Measurements from ENCODE around the gene PRR5L. TPM values are rescaled to one million over a fixed set of nuclear protein-coding genes. Genes with fewer than 3 reads are reported as not detected.

Gene PRR5L
- total and polyA plus RNA-seq, 3 experiments from 2014 or later = 28.4 to 43.0 (median 32.5) TPM

- Histone ChIP-seq H3K27ac (ENCODE audit: low read depth, low read length) (peak overlapping the region; percentile 76), H3K36me3 (ENCODE audit: insufficient read depth, low read length) (no peaks in the 10 kb centered on the region), H3K4me3 (ENCODE audit: low read length) (peak overlapping the region; percentile 84), H3K27me3 (ENCODE audit: insufficient read depth, low read length, poor library complexity, severe bottlenecking) (no peaks in the 10 kb centered on the region), H3K9me3 (ENCODE audit: low read length) (no peaks in the 10 kb centered on the region), H3K4me1 (ENCODE audit: insufficient read depth, low read length) (peaks cover 19% of the 10 kb centered on the region)
- ChIA-PET CTCF (interaction anchor here (0.9 to 5.3 kb wide), 18 partner anchors 9 to 132 kb away, joined by 3 to 45 read pairs (median 4); partner anchors contain the start of gene TRAF6), POLR2A (interaction anchor here (0.6 to 4.2 kb wide), 4 partner anchors 14 to 33 kb away, joined by 3 to 20 read pairs (median 6); no protein-coding TSS in a partner anchor)
- peaks cover 0 to 7% of the 10 kb centered on the region in 2 donors for H3K27me3 Mint-ChIP-seq
- H3K9me3 Mint-ChIP-seq = no peaks in the 10 kb centered on the region
- H3K27ac Mint-ChIP-seq = peak overlapping the region; percentile 64 to 97 (median 90)
- H3K36me3 Mint-ChIP-seq = peaks cover 15 to 53% (median 16%) of the 10 kb centered on the region in 3 donors
- DNase-seq = peak in 1 of 5 donors; percentile 12
- H3K4me3 Mint-ChIP-seq = peak overlapping the region; percentile 99 to 100 (median 99)
- H3K4me1 Mint-ChIP-seq = peaks cover 51 to 75% (median 74%) of the 10 kb centered on the region in 3 donors
Observed at GRCh38 chr11:36377759-36378564, 81.9 kb downstream of the PRR5L start.

- Histone ChIP-seq H3K9me3 (ENCODE audit: low read length) (no peaks in the 10 kb centered on the region), H3K36me3 (ENCODE audit: insufficient read depth, low read length) (no peaks in the 10 kb centered on the region), H3K27me3 (ENCODE audit: insufficient read depth, low read length, poor library complexity, severe bottlenecking) (no peaks in the 10 kb centered on the region), H3K27ac (ENCODE audit: low read depth, low read length) (peak overlapping the region; percentile 35), H3K4me1 (ENCODE audit: insufficient read depth, low read length) (peaks cover 25% of the 10 kb centered on the region), H3K4me3 (ENCODE audit: low read length) (peak overlapping the region; percentile 29)
- Mint-ChIP-seq H3K27me3 (peaks cover 0 to 9% of the 10 kb centered on the region in 2 donors), H3K4me1 (peaks cover 57 to 78% (median 72%) of the 10 kb centered on the region in 3 donors), H3K36me3 (peaks cover 18 to 63% (median 18%) of the 10 kb centered on the region in 3 donors), H3K9me3 (no peaks in the 10 kb centered on the region), H3K4me3 (peak overlapping the region; percentile 99 to 100 (median 99)), H3K27ac (peak overlapping the region; percentile 60 to 97 (median 90))
- CTCF ChIA-PET = interaction anchor here (5.3 kb wide), 1 partner anchor 32 kb away, joined by 21 read pairs; no protein-coding TSS in a partner anchor
- DNase-seq = no peak
- POLR2A ChIA-PET = interaction anchor here (0.6 kb wide), 2 partner anchors 101 to 130 kb away, joined by 5 to 6 read pairs; no protein-coding TSS in a partner anchor
Observed at GRCh38 chr11:36379653-36380052, 83.6 kb downstream of the PRR5L start.

GRCh38 chr11:36380296-36381014, 84.4 kb downstream of the PRR5L start:
- peak overlapping the region; percentile 29 for H3K4me3 ChIP-seq (ENCODE audit: low read length)
- no peaks in the 10 kb centered on the region for H3K27me3 ChIP-seq (ENCODE audit: insufficient read depth, low read length, poor library complexity, severe bottlenecking)
- H3K4me1 Mint-ChIP-seq = peaks cover 61 to 79% (median 75%) of the 10 kb centered on the region in 3 donors
- no peaks in the 10 kb centered on the region for H3K9me3 ChIP-seq (ENCODE audit: low read length)
- POLR2A ChIA-PET = interaction anchor here (0.7 to 1.3 kb wide), 2 partner anchors 16 to 31 kb away, joined by 3 read pairs; no protein-coding TSS in a partner anchor
- no peak for DNase-seq
- peak overlapping the region; percentile 35 for H3K27ac ChIP-seq (ENCODE audit: low read depth, low read length)
- CTCF ChIA-PET = interaction anchor here (0.9 to 2.0 kb wide), 7 partner anchors 14 to 366 kb away, joined by 3 to 7 read pairs (median 4); no protein-coding TSS in a partner anchor
- no peaks in the 10 kb centered on the region for H3K36me3 ChIP-seq (ENCODE audit: insufficient read depth, low read length)
- H3K27ac Mint-ChIP-seq = peak overlapping the region; percentile 31 to 97 (median 90)
- H3K4me3 Mint-ChIP-seq = peak overlapping the region; percentile 99 to 100 (median 99)
- H3K4me1 ChIP-seq (ENCODE audit: insufficient read depth, low read length) = peaks cover 22% of the 10 kb centered on the region
- H3K27me3 Mint-ChIP-seq = peaks cover 0 to 9% of the 10 kb centered on the region in 2 donors
- no peaks in the 10 kb centered on the region for H3K9me3 Mint-ChIP-seq
- peaks cover 18 to 68% (median 22%) of the 10 kb centered on the region in 3 donors for H3K36me3 Mint-ChIP-seq

GRCh38 chr11:36381015-36381360, 84.9 kb downstream of the PRR5L start:
- Histone ChIP-seq H3K27ac (ENCODE audit: low read depth, low read length) (peak overlapping the region; percentile 35), H3K9me3 (ENCODE audit: low read length) (no peaks in the 10 kb centered on the region), H3K36me3 (ENCODE audit: insufficient read depth, low read length) (no peaks in the 10 kb centered on the region), H3K27me3 (ENCODE audit: insufficient read depth, low read length, poor library complexity, severe bottlenecking) (no peaks in the 10 kb centered on the region), H3K4me3 (ENCODE audit: low read length) (peak overlapping the region; percentile 29), H3K4me1 (ENCODE audit: insufficient read depth, low read length) (peaks cover 22% of the 10 kb centered on the region)
- ChIA-PET CTCF (interaction anchor here (0.9 to 2.0 kb wide), 7 partner anchors 14 to 365 kb away, joined by 3 to 7 read pairs (median 4); no protein-coding TSS in a partner anchor), POLR2A (interaction anchor here (1.3 kb wide), 1 partner anchor 15 kb away, joined by 3 read pairs; no protein-coding TSS in a partner anchor)
- Mint-ChIP-seq H3K4me3 (peak overlapping the region; percentile 99 to 100 (median 99)), H3K9me3 (no peaks in the 10 kb centered on the region), H3K36me3 (peaks cover 18 to 71% (median 22%) of the 10 kb centered on the region in 3 donors), H3K27me3 (peaks cover 0 to 9% of the 10 kb centered on the region in 2 donors), H3K4me1 (peaks cover 61 to 80% (median 75%) of the 10 kb centered on the region in 3 donors), H3K27ac (peak overlapping the region; percentile 31 to 97 (median 90))
- peak in 1 of 5 donors; percentile 24 for DNase-seq

- Histone ChIP-seq H3K27ac (ENCODE audit: low read depth, low read length) (no peak overlapping the region), H3K9me3 (ENCODE audit: low read length) (no peaks in the 10 kb centered on the region), H3K4me3 (ENCODE audit: low read length) (no peak overlapping the region), H3K36me3 (ENCODE audit: insufficient read depth, low read length) (no peaks in the 10 kb centered on the region), H3K4me1 (ENCODE audit: insufficient read depth, low read length) (peaks cover 22% of the 10 kb centered on the region), H3K27me3 (ENCODE audit: insufficient read depth, low read length, poor library complexity, severe bottlenecking) (no peaks in the 10 kb centered on the region)
- CTCF ChIA-PET = interaction anchor here (2.5 kb wide), 1 partner anchor 110 kb away, joined by 11 read pairs; no protein-coding TSS in a partner anchor
- H3K27me3 Mint-ChIP-seq = peaks cover 0 to 5% of the 10 kb centered on the region in 2 donors
- H3K9me3 Mint-ChIP-seq = no peaks in the 10 kb centered on the region
- peak overlapping the region; percentile 34 to 79 (median 71) for H3K27ac Mint-ChIP-seq
- peak overlapping the region in 1 of 7 donors; percentile 15 for H3K4me3 Mint-ChIP-seq
- peaks cover 18 to 73% (median 25%) of the 10 kb centered on the region in 3 donors for H3K36me3 Mint-ChIP-seq
- POLR2A ChIA-PET = no interaction called here
- peaks cover 76 to 94% (median 91%) of the 10 kb centered on the region in 3 donors for H3K4me1 Mint-ChIP-seq
- DNase-seq = no peak
Observed at GRCh38 chr11:36383195-36383594, 87.1 kb downstream of the PRR5L start.

GRCh38 chr11:36385121-36385970, 89.3 kb downstream of the PRR5L start:
- Histone ChIP-seq H3K9me3 (ENCODE audit: low read length) (no peaks in the 10 kb centered on the region), H3K27me3 (ENCODE audit: insufficient read depth, low read length, poor library complexity, severe bottlenecking) (no peaks in the 10 kb centered on the region), H3K4me1 (ENCODE audit: insufficient read depth, low read length) (peaks cover 13% of the 10 kb centered on the region), H3K4me3 (ENCODE audit: low read length) (peak overlapping the region; percentile 11), H3K27ac (ENCODE audit: low read depth, low read length) (peak overlapping the region; percentile 46), H3K36me3 (ENCODE audit: insufficient read depth, low read length) (no peaks in the 10 kb centered on the region)
- H3K4me3 Mint-ChIP-seq = peak overlapping the region in 6 of 7 donors; percentile 25 to 82 (median 28)
- ChIA-PET POLR2A (interaction anchor here (0.8 kb wide), 1 partner anchor 10 kb away, joined by 4 read pairs; no protein-coding TSS in a partner anchor), CTCF (interaction anchor here (0.9 to 2.5 kb wide), 3 partner anchors 9 to 108 kb away, joined by 3 to 11 read pairs (median 3); no protein-coding TSS in a partner anchor)
- H3K4me1 Mint-ChIP-seq = peaks cover 71 to 89% (median 89%) of the 10 kb centered on the region in 3 donors
- H3K36me3 Mint-ChIP-seq = peaks cover 4 to 58% (median 15%) of the 10 kb centered on the region in 3 donors
- peak in 1 of 5 donors; percentile 16 for DNase-seq
- H3K27me3 Mint-ChIP-seq = peaks cover 0 to 1% of the 10 kb centered on the region in 2 donors
- H3K27ac Mint-ChIP-seq = peak overlapping the region; percentile 64 to 86 (median 82)
- H3K9me3 Mint-ChIP-seq = no peaks in the 10 kb centered on the region

Measured in CD8-positive, alpha-beta memory T cell (primary cell).